CD14-positive monocyte (primary cell): ENCODE data around the gene KIF26B. TPM values are rescaled to one million over a fixed set of nuclear protein-coding genes. Genes with fewer than 3 reads are reported as not detected.

ENCODE experiments used
- DNase-seq, 3 donors: peaks; one replicate each; pipeline ENCODE4 v3.0.0-alpha.2; 2011 to 2022
- H2AFZ ChIP-seq: 2 replicates; pipeline ENCODE4 v1.6.0; 2012; ENCODE audit warnings: mild to moderate bottlenecking, low read depth, low read length, inconsistent platforms; ENCODE audit not compliant: insufficient read depth, poor library complexity, severe bottlenecking
- H3K27ac ChIP-seq, 2 donors: 1 replicate in 1 of 2; 2 replicates in 1 of 2; pipeline ENCODE4 v1.5.1; 2012 to 2013; ENCODE audit warnings: low read length in 2 of 2, control low read depth in 1 of 2, inconsistent platforms in 1 of 2, low read depth in 1 of 2, mild to moderate bottlenecking in 1 of 2
- H3K27me3 ChIP-seq, 2 donors: one replicate each; pipeline versions ENCODE4 v1.6.0 to v1.6.1; 2011 to 2013; ENCODE audit warnings: low read length in 2 of 2; ENCODE audit not compliant: control insufficient read depth in 2 of 2, insufficient read depth in 2 of 2
- H3K36me3 ChIP-seq, 2 donors: replicated peaks in 1 of 2; 1 replicate in 1 of 2; 2 replicates in 1 of 2; pipeline versions ENCODE4 v1.5.1 to v1.6.1; 2012 to 2013; ENCODE audit warnings: low read length in 2 of 2, control low read depth in 1 of 2, inconsistent platforms in 1 of 2, mild to moderate bottlenecking in 1 of 2; ENCODE audit not compliant: insufficient read depth in 2 of 2, control insufficient read depth in 1 of 2
- H3K4me1 ChIP-seq, 2 donors: 1 replicate in 1 of 2; 2 replicates in 1 of 2; pipeline versions ENCODE4 v1.5.1 to v1.6.1; 2012 to 2013; ENCODE audit warnings: low read length in 2 of 2, control low read depth in 1 of 2, inconsistent platforms in 1 of 2, mild to moderate bottlenecking in 1 of 2, moderate library complexity in 1 of 2; ENCODE audit not compliant: insufficient read depth in 2 of 2, control insufficient read depth in 1 of 2
- H3K4me2 ChIP-seq: replicated peaks from 2 replicates; pipeline ENCODE3; 2012; ENCODE audit warnings: low read length, moderate library complexity, mild to moderate bottlenecking; ENCODE audit not compliant: poor library complexity, severe bottlenecking; ENCODE audit errors: extremely low read depth
- H3K4me3 ChIP-seq, 3 experiments: fragments of 200-600 bp in 1 of 3; sonication (generic) in 1 of 3; replicated peaks in 1 of 3; 1 replicate in 2 of 3; 2 replicates in 1 of 3; pipeline ENCODE4 v1.5.1; 2011 to 2013; ENCODE audit warnings: low read length in 3 of 3, mild to moderate bottlenecking in 3 of 3, control low read depth in 2 of 3, low read depth in 2 of 3, inconsistent platforms in 1 of 3, moderate library complexity in 1 of 3
- H3K79me2 ChIP-seq: 2 replicates; pipeline ENCODE4 v1.6.0; 2012; ENCODE audit warnings: mild to moderate bottlenecking, control low read depth, inconsistent platforms, low read length, moderate library complexity; ENCODE audit not compliant: insufficient read depth
- H3K9ac ChIP-seq: 2 replicates; pipeline ENCODE4 v1.6.0; 2017; ENCODE audit warnings: low read length, mild to moderate bottlenecking; ENCODE audit not compliant: insufficient read depth, poor library complexity, severe bottlenecking
- H3K9me3 ChIP-seq, 2 donors: replicated peaks in 1 of 2; 1 replicate in 1 of 2; 2 replicates in 1 of 2; pipeline versions ENCODE4 v1.5.1 to v1.6.1; 2012 to 2013; ENCODE audit warnings: low read length in 2 of 2, control low read depth in 1 of 2; ENCODE audit not compliant: control insufficient read depth in 1 of 2, insufficient read depth in 1 of 2
- H4K20me1 ChIP-seq: 2 replicates; pipeline ENCODE4 v1.6.0; 2012; ENCODE audit warnings: mild to moderate bottlenecking, low read length, control low read depth, moderate library complexity; ENCODE audit not compliant: insufficient read depth
- H3K27ac Mint-ChIP-seq, 7 donors: one replicate each; pipeline ENCODE4 v1.8.0; 2020; ENCODE audit warnings: mild to moderate bottlenecking in 7 of 7, mixed read lengths in 7 of 7, moderate library complexity in 6 of 7, inconsistent platforms in 2 of 7
- H3K27me3 Mint-ChIP-seq, 3 donors: one replicate each; pipeline ENCODE4 v1.8.0; 2021 to 2022; ENCODE audit warnings: low read depth in 3 of 3, mild to moderate bottlenecking in 3 of 3, mixed read lengths in 3 of 3, moderate library complexity in 3 of 3, inconsistent platforms in 1 of 3
- H3K36me3 Mint-ChIP-seq, 2 donors: one replicate each; pipeline ENCODE4 v1.8.0; 2020; ENCODE audit warnings: mixed read lengths in 2 of 2, inconsistent platforms in 1 of 2, mild to moderate bottlenecking in 1 of 2
- H3K4me1 Mint-ChIP-seq: one replicate; pipeline ENCODE4 v1.8.0; 2020; ENCODE audit warnings: mild to moderate bottlenecking, mixed read lengths
- H3K4me3 Mint-ChIP-seq, 2 donors: one replicate each; pipeline ENCODE4 v1.8.0; 2020; ENCODE audit warnings: mild to moderate bottlenecking in 2 of 2, mixed read lengths in 2 of 2, moderate library complexity in 1 of 2
- H3K9me3 Mint-ChIP-seq, 7 donors: one replicate each; pipeline ENCODE4 v1.8.0; 2020 to 2022; ENCODE audit warnings: mixed read lengths in 7 of 7, mild to moderate bottlenecking in 6 of 7, moderate library complexity in 6 of 7, inconsistent platforms in 2 of 7
- CTCF ChIP-seq: fragments of 200-600 bp; IDR thresholded peaks from one replicate; pipeline ENCODE4 v1.8.0; 2022; ENCODE audit warnings: antibody characterized with exemption, mild to moderate bottlenecking
- WGBS: methylation state at CpG from one replicate; pipeline ENCODE4 v1.1.5; 2013; ENCODE audit warnings: missing lambda C conversion rate; ENCODE audit not compliant: insufficient coverage; 5-methylcytosine and 5-hydroxymethylcytosine counted together
- intact Hi-C, 2 donors: fragments of 100-400 bp; cut with micrococcal nuclease; formaldehyde crosslinking; loops; one replicate each; pipeline versions ENCODE4 v1.15.0 to v1.15.1; 2023
- polyA plus RNA-seq, 3 donors: library from polyadenylated mRNA; depleted of rRNA in 1 of 3; unstranded in 2 of 3; stranded (reverse) in 1 of 3; fragments of 300-500 nt in 2 of 3; fragments of >200 nt in 1 of 3; fragmentation: Illumina TruSeq in 2 of 3; gene quantifications; 1 replicate in 2 of 3; 2 replicates in 1 of 3; pipeline ENCODE4 v1.2.3, GENCODE V29; 2012 to 2021

The KIF26B gene
- polyA plus RNA-seq, 3 donors, result 0.01 to 0.05 TPM; not detected in 1

- peaks cover 12% of the 10 kb centered on the region for H3K4me1 Mint-ChIP-seq
Measured at GRCh38 chr1:245469006-245469405, 314.2 kb downstream of the KIF26B start.

GRCh38 chr1:245469734-245470133 is 314.9 kb downstream of the KIF26B start:
- Histone ChIP-seq H3K79me2 (no peaks in the 10 kb centered on the region), H3K9me3 (no peaks in the 10 kb centered on the region), H4K20me1 (no peaks in the 10 kb centered on the region), H3K4me3 (no peak overlapping the region), H3K36me3 (no peaks in the 10 kb centered on the region), H3K4me1 (peaks cover 0 to 15% of the 10 kb centered on the region in 2 donors), H2AFZ (no peak overlapping the region), H3K27ac (no peak overlapping the region), H3K9ac (no peak overlapping the region), H3K4me2 (no peak overlapping the region), H3K27me3 (no peaks in the 10 kb centered on the region)
- no peak for DNase-seq
- WGBS, result 96% methylated on average over 5 of the region's 6 CpGs
- peaks cover 15% of the 10 kb centered on the region for H3K4me1 Mint-ChIP-seq
- H3K4me3 Mint-ChIP-seq, result no peak overlapping the region
- no peaks in the 10 kb centered on the region for H3K36me3 Mint-ChIP-seq
- peaks cover 5 to 26% (median 10%) of the 10 kb centered on the region in 3 donors for H3K27me3 Mint-ChIP-seq
- H3K9me3 Mint-ChIP-seq, result no peaks in the 10 kb centered on the region
- intact Hi-C loops, result no loop called here
- TF ChIP-seq CTCF, result no peak
- no peak overlapping the region for H3K27ac Mint-ChIP-seq

More at GRCh38 chr1:245469006-245469405, 314.2 kb downstream of the KIF26B start:
- DNase-seq, result no peak
- no peak for TF ChIP-seq CTCF
- Histone ChIP-seq H2AFZ (no peak overlapping the region), H3K27ac (no peak overlapping the region), H3K36me3 (no peaks in the 10 kb centered on the region), H3K27me3 (no peaks in the 10 kb centered on the region), H3K79me2 (no peaks in the 10 kb centered on the region), H3K9ac (no peak overlapping the region), H3K9me3 (no peaks in the 10 kb centered on the region), H3K4me3 (no peak overlapping the region), H4K20me1 (no peaks in the 10 kb centered on the region), H3K4me2 (no peak overlapping the region), H3K4me1 (peaks cover 0 to 15% of the 10 kb centered on the region in 2 donors)
- Mint-ChIP-seq H3K9me3 (peaks cover 0 to 1% (median 0%) of the 10 kb centered on the region in 7 donors), H3K4me3 (no peak overlapping the region), H3K36me3 (no peaks in the 10 kb centered on the region), H3K27me3 (peaks cover 5 to 26% (median 13%) of the 10 kb centered on the region in 3 donors), H3K27ac (no peak overlapping the region)
- 100% methylated on average over 4 of the region's 6 CpGs for WGBS
- intact Hi-C loops, result no loop called here
